ENCODE measurements around the gene BCL10. TPM values are rescaled to one million over a fixed set of nuclear protein-coding genes. Genes with fewer than 3 reads are reported as not detected.

The BCL10 gene
- total and polyA plus RNA-seq, 2 of the 8 experiments (the other 6 are each of a cell fraction or from before 2014, with no cell fraction given), result 7.4 to 29.6 TPM

GRCh38 chr1:85224734-85225623 is 51.5 kb downstream of the BCL10 start (continued):
- 0 out of 4 replicates have a peak, but pooled peaks of 1 of the 2 experiments have one; percentile 28 for TF ChIP-seq HDAC2 (IDR thresholded peaks at IDR 0.05; ENCODE audit: borderline replicate concordance in 1 of 2, low read depth in 2 of 2, low read length in 2 of 2)
- TF ChIP-seq JUN (IDR thresholded peaks at IDR 0.05; ENCODE audit: low read depth, low read length), result no peak
- no peak for TF ChIP-seq CBX8 (IDR thresholded peaks at IDR 0.05; ENCODE audit: borderline replicate concordance, low read depth, low read length)
- no peak for TF ChIP-seq TBP (IDR thresholded peaks at IDR 0.05; ENCODE audit: low read depth, low read length)
- TF ChIP-seq JUND (IDR thresholded peaks at IDR 0.05; ENCODE audit: low read length), result no peak
- no peak for TF ChIP-seq CBX5 (IDR thresholded peaks at IDR 0.05; ENCODE audit: low read depth, low read length)
- TF ChIP-seq BCL11A (IDR thresholded peaks at IDR 0.05; ENCODE audit: low read depth in 2 of 2, low read length in 2 of 2), result peak; percentile 38 to 76
- no peak for TF ChIP-seq TAF1 (IDR thresholded peaks at IDR 0.05; ENCODE audit: low read depth, low read length)
- no peak for TF ChIP-seq BRCA1 (IDR thresholded peaks at IDR 0.05; ENCODE audit: low read depth, low read length)
- TF ChIP-seq FOSL1 (IDR thresholded peaks at IDR 0.05; ENCODE audit: insufficient read depth, low read depth, low read length), result no peak
- no peak for TF ChIP-seq SIRT6 (IDR thresholded peaks at IDR 0.05; ENCODE audit: low read length)
- no peak for TF ChIP-seq EGR1 (IDR thresholded peaks at IDR 0.05; ENCODE audit: borderline replicate concordance, low read depth, low read length)
- no peak for TF ChIP-seq SRF (IDR thresholded peaks at IDR 0.05; ENCODE audit: low read depth, low read length)
- TF ChIP-seq MAFK (IDR thresholded peaks at IDR 0.05; ENCODE audit: low read depth, low read length), result no peak

Data from H1 (cell line).